Panc1 (cell line): ENCODE measurements around the gene REXO4. TPM values are rescaled to one million over a fixed set of nuclear protein-coding genes. Genes with fewer than 3 reads are reported as not detected.

Experiments
- ATAC-seq: fragments of 200-7000 bp; cut with Tn5 transposase; 2 replicates; pipeline ENCODE4 v1.9.1; 2020; ENCODE audit warnings: mild to moderate bottlenecking, moderate library complexity
- BruUV-seq: library from RNA; stranded (reverse); fragments of 400-500 nt; replicated peaks from 2 replicates; lab custom pipeline; 2021; lab: Mats Ljungman, UMichigan
- CTCF ChIA-PET: fragments of 300-600 bp; sonication (Branson Sonifier 250); formaldehyde crosslinking; loops from one replicate; lab custom pipeline; 2022; ENCODE audit warnings: antibody characterized with exemption; lab: Charles Lee
- POLR2A ChIA-PET: fragments of 300-600 bp; sonication (Branson Sonifier 250); formaldehyde crosslinking; loops from one replicate; lab custom pipeline; 2022; ENCODE audit warnings: antibody characterized with exemption; lab: Charles Lee
- DNase-seq: peaks from one replicate; pipeline ENCODE4 v3.0.0-alpha.2; 2010; ENCODE audit warnings: low read depth, low spot score
- H3K27ac ChIP-seq: 2 replicates; pipeline ENCODE4 v1.5.1; 2011; ENCODE audit warnings: mild to moderate bottlenecking, low read length, inconsistent platforms
- H3K27me3 ChIP-seq: fragments of 200-500 bp; sonication (Bioruptor generic); 2 replicates; pipeline ENCODE4 v1.6.0; 2014; ENCODE audit warnings: low read length, inconsistent platforms; ENCODE audit not compliant: control insufficient read depth, insufficient read depth
- H3K36me3 ChIP-seq: fragments of 200-500 bp; sonication (Bioruptor generic); 2 replicates; pipeline ENCODE4 v1.5.1; 2014; ENCODE audit warnings: inconsistent platforms, mild to moderate bottlenecking, low read length, moderate library complexity; ENCODE audit not compliant: control insufficient read depth, insufficient read depth
- H3K4me1 ChIP-seq: 2 replicates; pipeline ENCODE4 v1.5.1; 2011; ENCODE audit warnings: inconsistent platforms, mild to moderate bottlenecking, low read length, moderate library complexity; ENCODE audit not compliant: control insufficient read depth, insufficient read depth
- H3K4me3 ChIP-seq, 2 experiments: 2 replicates each; pipeline ENCODE4 v1.5.1; 2011 to 2012; ENCODE audit warnings: low read depth in 2 of 2, low read length in 2 of 2, mild to moderate bottlenecking in 2 of 2, inconsistent platforms in 1 of 2, moderate library complexity in 1 of 2
- H3K9me3 ChIP-seq: fragments of 200-500 bp; sonication (Bioruptor generic); 2 replicates; pipeline ENCODE4 v1.5.1; 2014; ENCODE audit warnings: low read depth, mild to moderate bottlenecking, inconsistent platforms, low read length, moderate library complexity; ENCODE audit not compliant: control insufficient read depth, insufficient read depth
- POLR2AphosphoS5 ChIP-seq: IDR thresholded peaks from 2 replicates; pipeline ENCODE4 v1.6.1; 2012; ENCODE audit warnings: mild to moderate bottlenecking, low read depth, low read length, moderate library complexity
- REST ChIP-seq, 2 experiments: IDR thresholded peaks; 2 replicates each; pipeline ENCODE4 v1.6.1; 2011 to 2012; ENCODE audit warnings: low read depth in 2 of 2, control low read depth in 1 of 2, low read length in 1 of 2, mild to moderate bottlenecking in 1 of 2, moderate library complexity in 1 of 2; ENCODE audit not compliant: insufficient read depth in 1 of 2
- SIN3A ChIP-seq: IDR thresholded peaks from 2 replicates; pipeline ENCODE4 v1.6.1; 2012; ENCODE audit warnings: low read depth, mild to moderate bottlenecking, low read length, moderate library complexity, borderline replicate concordance; ENCODE audit not compliant: insufficient read depth
- TCF7L2 ChIP-seq: IDR thresholded peaks from 2 replicates; pipeline ENCODE4 v1.6.1; 2011; ENCODE audit warnings: mild to moderate bottlenecking, low read depth, low read length, inconsistent platforms
- in situ Hi-C: cut with HindIII; loops from 2 replicates; pipeline ENCODE4 v1.10.0; 2016; ENCODE audit warnings: low sequenced_read_pairs, low pct_unique_long_range_greater_than_20kb
- intact Hi-C: fragments of 100-400 bp; cut with micrococcal nuclease; formaldehyde crosslinking; loops from one replicate; pipeline ENCODE4 v1.10.0; 2022; ENCODE audit not compliant: unreplicated experiment
- total RNA-seq: library from RNA; stranded (reverse); gene quantifications from one replicate; pipeline ENCODE4 v1.2.1, GENCODE V29; 2021; ENCODE audit not compliant: unreplicated experiment
- TF ChIP-seq, protein P1 (sequence below): fragments of 450-650 bp; IDR thresholded peaks from 2 replicates; pipeline ENCODE4 v1.5.1; 2017; ENCODE audit warnings: mild to moderate bottlenecking

REXO4 gene
- total RNA-seq, 1 experiment from 2014 or later: 19.9 TPM

GRCh38 chr9:133403766-133404453 is 13.9 kb downstream of the REXO4 start:
- H3K4me1 ChIP-seq: no peaks in the 10 kb centered on the region
- H3K27ac ChIP-seq: no peak overlapping the region
- no peak for TF ChIP-seq REST (IDR thresholded peaks at IDR 0.05; ENCODE audit: insufficient read depth in 1 of 2, low read depth in 2 of 2, low read length in 1 of 2)
- TF ChIP-seq POLR2AphosphoS5: 0 out of 2 replicates have a peak, but pooled peaks have one; percentile 23
- TF ChIP-seq, protein P1, sequence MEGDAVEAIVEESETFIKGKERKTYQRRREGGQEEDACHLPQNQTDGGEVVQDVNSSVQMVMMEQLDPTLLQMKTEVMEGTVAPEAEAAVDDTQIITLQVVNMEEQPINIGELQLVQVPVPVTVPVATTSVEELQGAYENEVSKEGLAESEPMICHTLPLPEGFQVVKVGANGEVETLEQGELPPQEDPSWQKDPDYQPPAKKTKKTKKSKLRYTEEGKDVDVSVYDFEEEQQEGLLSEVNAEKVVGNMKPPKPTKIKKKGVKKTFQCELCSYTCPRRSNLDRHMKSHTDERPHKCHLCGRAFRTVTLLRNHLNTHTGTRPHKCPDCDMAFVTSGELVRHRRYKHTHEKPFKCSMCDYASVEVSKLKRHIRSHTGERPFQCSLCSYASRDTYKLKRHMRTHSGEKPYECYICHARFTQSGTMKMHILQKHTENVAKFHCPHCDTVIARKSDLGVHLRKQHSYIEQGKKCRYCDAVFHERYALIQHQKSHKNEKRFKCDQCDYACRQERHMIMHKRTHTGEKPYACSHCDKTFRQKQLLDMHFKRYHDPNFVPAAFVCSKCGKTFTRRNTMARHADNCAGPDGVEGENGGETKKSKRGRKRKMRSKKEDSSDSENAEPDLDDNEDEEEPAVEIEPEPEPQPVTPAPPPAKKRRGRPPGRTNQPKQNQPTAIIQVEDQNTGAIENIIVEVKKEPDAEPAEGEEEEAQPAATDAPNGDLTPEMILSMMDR: peak; percentile 79
- no peak for TF ChIP-seq TCF7L2
- TF ChIP-seq SIN3A: no peak
- intact Hi-C loops (no loop called here), in situ Hi-C loops (no loop called here)
- ChIA-PET CTCF (no interaction called here), POLR2A (interaction anchor here (0.6 kb wide), 1 partner anchor 549 kb away, joined by 3 read pairs; no protein-coding TSS in a partner anchor)
- ATAC-seq (peak; percentile 53), DNase-seq (no peak)
- H3K4me3 ChIP-seq: no peak overlapping the region
- H3K9me3 ChIP-seq: no peaks in the 10 kb centered on the region
- BruUV-seq: no TSS peak
- H3K27me3 ChIP-seq: no peaks in the 10 kb centered on the region
- no peaks in the 10 kb centered on the region; the same call in 1 of the 2 replicates for H3K36me3 ChIP-seq

DNA sequence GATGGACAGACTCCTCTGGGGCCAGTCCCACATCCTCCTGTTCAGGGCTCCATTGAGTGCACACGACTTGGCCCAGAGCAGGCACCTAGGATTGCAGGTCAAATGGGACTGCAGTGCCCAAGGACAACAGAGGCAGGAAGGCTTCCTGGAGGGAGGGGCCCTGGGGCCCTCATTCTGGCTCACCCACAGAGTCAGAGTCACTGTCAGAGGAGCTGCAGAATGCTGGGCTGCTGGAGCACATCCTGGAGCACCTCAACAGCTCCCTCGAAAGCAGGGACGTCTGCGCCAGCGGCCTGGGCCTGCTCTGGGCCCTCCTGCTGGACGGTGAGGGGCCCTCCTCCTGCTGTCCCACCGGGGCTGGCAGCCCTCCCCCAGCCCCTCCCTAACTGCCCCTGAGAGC is 15.1 kb downstream of the REXO4 start:
- Histone ChIP-seq H3K4me3 (no peak overlapping the region), H3K36me3 (no peaks in the 10 kb centered on the region), H3K4me1 (no peaks in the 10 kb centered on the region), H3K9me3 (no peaks in the 10 kb centered on the region), H3K27ac (no peak overlapping the region), H3K27me3 (no peaks in the 10 kb centered on the region)
- ATAC-seq (no peak), DNase-seq (no peak)
- in situ Hi-C loops: no loop called here
- POLR2A ChIA-PET: no interaction called here
- CTCF ChIA-PET: interaction anchor here (0.6 kb wide), 1 partner anchor 84 kb away, joined by 5 read pairs; no protein-coding TSS in a partner anchor
- TF ChIP-seq, protein P1: no peak
- no peak for TF ChIP-seq SIN3A
- TF ChIP-seq REST (IDR thresholded peaks at IDR 0.05; ENCODE audit: insufficient read depth in 1 of 2, low read depth in 2 of 2, low read length in 1 of 2): no peak
- TF ChIP-seq POLR2AphosphoS5: no peak
- TF ChIP-seq TCF7L2: no peak
- BruUV-seq: no TSS peak
- intact Hi-C loops: no loop called here
